ENCODE data around the gene PMM2. TPM values are rescaled to one million over a fixed set of nuclear protein-coding genes. Genes with fewer than 3 reads are reported as not detected.

PMM2 gene
- total RNA-seq, 2 donors from 2014 or later: 61.6 to 105 TPM

DNA sequence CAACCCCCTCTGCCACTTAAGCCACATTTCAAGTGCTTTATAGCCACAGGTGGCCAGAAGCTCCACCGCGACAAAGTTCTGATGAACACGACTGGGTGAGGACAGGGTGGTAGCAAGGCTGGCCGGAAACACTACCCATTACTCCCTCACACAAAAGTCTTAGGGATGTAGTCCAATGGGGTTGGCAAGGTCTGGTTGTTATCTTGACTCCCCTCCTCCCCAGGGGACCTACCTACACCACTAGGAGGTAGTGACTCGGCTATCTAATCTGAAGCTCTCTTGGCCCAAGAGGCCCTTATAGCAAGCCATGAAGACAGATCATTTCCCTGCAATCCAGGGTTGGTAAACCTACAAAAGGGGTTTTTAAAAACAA, 92.9 kb downstream of the PMM2 start:
- no peak for ATAC-seq
- Mint-ChIP-seq H3K27ac (no peak overlapping the region), H3K4me1 (ENCODE audit: low read depth in 2 of 2) (peaks cover 13 to 16% of the 10 kb centered on the region in 2 donors), H3K27me3 (no peaks in the 10 kb centered on the region), H3K36me3 (peaks cover 16% of the 10 kb centered on the region), H3K9me3 (no peaks in the 10 kb centered on the region), H3K4me3 (no peak overlapping the region)
- DNase-seq (ENCODE audit: low spot score): no peak

DNA sequence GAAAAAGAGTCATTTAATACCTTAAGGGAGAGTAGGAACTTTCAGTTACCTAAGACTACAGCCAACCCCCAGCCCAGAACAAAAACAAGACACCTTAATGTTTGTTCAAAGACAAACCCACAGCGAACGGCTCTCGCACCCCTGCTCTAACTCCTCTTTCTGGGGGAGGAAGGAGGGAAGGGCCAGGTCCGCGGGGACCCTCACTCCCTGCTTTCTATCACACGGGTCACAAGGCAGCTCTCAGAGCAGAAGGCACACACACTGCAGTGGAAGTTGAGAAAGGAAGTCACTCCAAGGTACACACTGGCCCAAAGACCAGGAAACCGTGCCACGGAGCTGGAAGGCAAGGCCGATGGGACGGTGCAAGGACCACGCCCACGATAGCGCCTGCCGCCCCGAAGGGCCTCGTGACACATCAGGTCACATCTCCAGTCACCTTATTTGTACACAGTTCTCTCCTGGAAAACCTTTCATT, 94.5 kb downstream of the PMM2 start:
- H3K4me1 Mint-ChIP-seq (ENCODE audit: low read depth in 2 of 2): peaks cover 4 to 9% of the 10 kb centered on the region in 2 donors
- no peaks in the 10 kb centered on the region for H3K9me3 Mint-ChIP-seq
- H3K27me3 Mint-ChIP-seq: no peaks in the 10 kb centered on the region
- DNase-seq (ENCODE audit: low spot score) (no peak), ATAC-seq (no peak)
- H3K36me3 Mint-ChIP-seq: peaks cover 16% of the 10 kb centered on the region
- H3K4me3 Mint-ChIP-seq: no peak overlapping the region
- H3K27ac Mint-ChIP-seq: peak overlapping the region; percentile 22 to 54

DNA sequence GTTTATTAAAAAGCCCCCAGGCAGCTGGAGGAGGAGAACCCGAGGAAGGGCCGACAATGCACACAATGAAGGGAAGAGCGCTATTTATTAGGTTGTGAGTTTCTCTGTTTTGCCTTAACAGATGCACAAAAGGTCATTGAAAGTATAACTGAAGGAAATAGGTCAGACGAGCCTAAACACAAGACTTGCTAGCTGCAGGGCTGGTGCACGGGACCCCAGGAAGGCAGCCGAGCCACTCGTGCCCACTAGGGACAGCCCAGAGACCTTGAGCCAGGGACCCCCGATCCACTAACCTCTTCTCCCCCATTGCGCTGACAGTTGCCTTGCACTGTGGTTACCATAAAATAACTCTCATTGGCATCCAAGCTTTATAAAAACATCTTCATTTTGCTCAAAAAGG, 95.8 kb downstream of the PMM2 start:
- Mint-ChIP-seq H3K27ac (no peak overlapping the region), H3K9me3 (no peaks in the 10 kb centered on the region), H3K27me3 (no peaks in the 10 kb centered on the region), H3K36me3 (peaks cover 17% of the 10 kb centered on the region), H3K4me3 (no peak overlapping the region), H3K4me1 (ENCODE audit: low read depth in 2 of 2) (peaks cover 0 to 6% of the 10 kb centered on the region in 2 donors)
- ATAC-seq (no peak), DNase-seq (ENCODE audit: low spot score) (no peak)

DNA sequence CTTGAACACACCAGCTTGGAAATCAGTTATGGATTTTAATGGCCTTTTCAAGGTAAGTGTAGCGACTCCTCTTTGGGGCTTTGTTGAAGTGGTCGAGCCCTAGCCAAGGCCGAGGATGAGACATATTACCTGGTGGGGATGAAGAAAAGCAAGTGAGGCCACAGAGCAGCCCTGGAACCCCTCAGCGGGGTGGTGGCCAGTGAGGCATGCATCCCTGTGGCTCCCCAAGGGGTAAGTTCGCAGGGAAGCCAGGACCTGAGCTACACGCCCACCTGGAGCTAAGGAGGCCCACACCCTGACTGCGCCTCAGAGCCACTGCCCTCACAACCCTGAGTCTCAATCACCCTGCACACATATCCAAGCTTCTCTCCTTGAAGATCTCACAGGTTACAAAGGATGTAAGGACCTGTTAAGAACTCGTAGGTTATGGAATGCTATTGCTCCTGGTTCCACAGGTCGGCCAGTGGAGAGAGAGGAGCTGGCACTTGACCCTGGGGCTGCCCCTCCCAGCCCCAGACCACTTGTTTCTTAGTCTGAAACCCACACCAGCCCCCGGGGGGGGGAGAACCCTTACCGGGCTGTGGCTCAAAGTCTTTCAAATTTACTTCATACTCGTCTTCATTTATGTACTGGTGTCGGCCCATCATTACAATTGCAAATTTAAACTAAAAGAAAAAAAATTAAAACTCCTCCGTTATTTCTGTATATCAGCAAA, 96.5 kb downstream of the PMM2 start:
- no peak for DNase-seq (ENCODE audit: low spot score)
- Mint-ChIP-seq H3K27me3 (no peaks in the 10 kb centered on the region), H3K9me3 (no peaks in the 10 kb centered on the region), H3K4me1 (ENCODE audit: low read depth in 2 of 2) (peaks cover 0 to 6% of the 10 kb centered on the region in 2 donors), H3K4me3 (no peak overlapping the region), H3K27ac (no peak overlapping the region), H3K36me3 (peaks cover 21% of the 10 kb centered on the region)
- no peak for ATAC-seq

DNA sequence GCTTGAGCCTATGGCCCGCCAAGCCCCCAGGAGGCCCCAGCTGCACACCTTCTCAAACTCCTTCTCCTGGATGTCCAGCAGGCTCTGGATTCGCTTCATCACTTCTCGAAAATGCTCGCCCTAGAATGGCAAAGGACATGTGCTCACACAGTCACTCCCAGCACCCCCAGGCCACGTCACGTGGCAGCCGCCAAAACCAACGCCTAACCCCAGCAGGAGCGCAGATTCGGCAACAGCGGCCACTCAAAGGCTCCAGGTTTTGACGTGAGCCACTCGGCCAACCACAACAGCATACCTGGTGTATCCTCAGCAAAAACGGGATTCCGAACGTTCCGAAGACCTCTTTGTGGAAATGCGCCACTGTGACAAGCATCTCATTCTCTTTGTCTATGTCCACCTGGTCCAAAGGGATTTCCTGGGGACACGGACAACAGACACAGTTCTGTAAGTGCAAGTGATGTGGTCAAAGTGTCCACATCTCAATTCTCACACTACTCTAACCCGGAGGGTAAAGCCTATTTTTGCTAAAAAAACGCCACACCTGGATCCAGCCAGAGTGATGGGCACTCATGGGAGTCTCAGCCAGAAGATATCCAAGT, 97.2 kb downstream of the PMM2 start:
- Mint-ChIP-seq H3K9me3 (no peaks in the 10 kb centered on the region), H3K27me3 (no peaks in the 10 kb centered on the region), H3K4me1 (ENCODE audit: low read depth in 2 of 2) (peaks cover 0 to 6% of the 10 kb centered on the region in 2 donors), H3K4me3 (no peak overlapping the region), H3K36me3 (peaks cover 21% of the 10 kb centered on the region), H3K27ac (no peak overlapping the region)
- ATAC-seq: no peak
- no peak for DNase-seq (ENCODE audit: low spot score)

DNA sequence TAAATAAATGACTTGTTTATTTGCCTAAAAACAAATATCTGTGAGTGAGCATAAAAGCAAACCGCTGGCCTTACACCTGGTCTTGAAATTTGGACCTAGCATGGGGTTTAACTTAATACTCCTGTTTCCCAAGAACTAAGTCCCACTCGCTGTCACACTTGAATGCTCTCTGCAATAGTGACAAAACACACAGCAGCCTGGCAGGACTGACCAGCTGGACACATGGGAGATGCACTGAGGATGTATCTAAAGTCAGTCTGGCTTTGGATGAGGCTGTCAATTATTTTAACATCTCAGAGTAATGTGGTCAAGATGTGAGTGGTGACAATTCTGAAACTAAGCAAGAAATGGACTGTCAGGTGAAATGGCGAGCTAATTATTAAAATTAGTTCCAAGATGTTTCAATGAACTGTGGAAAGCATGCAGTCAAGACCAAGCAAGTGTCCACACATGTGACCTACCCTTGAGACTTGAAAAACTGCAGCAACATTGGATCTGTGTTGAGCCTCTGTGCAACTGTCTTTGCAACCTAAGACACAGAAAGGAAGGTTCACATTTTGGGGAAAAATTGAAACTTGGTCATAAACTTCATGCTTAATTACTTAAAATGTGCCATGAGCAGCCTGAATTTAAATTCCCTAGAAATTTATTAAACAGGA, 101.2 kb downstream of the PMM2 start:
- H3K4me1 Mint-ChIP-seq (ENCODE audit: low read depth in 2 of 2): no peaks in the 10 kb centered on the region
- no peaks in the 10 kb centered on the region for H3K9me3 Mint-ChIP-seq
- no peaks in the 10 kb centered on the region for H3K27me3 Mint-ChIP-seq
- ATAC-seq (no peak), DNase-seq (ENCODE audit: low spot score) (no peak)
- no peak overlapping the region for H3K4me3 Mint-ChIP-seq
- peaks cover 36% of the 10 kb centered on the region for H3K36me3 Mint-ChIP-seq
- H3K27ac Mint-ChIP-seq: no peak overlapping the region

Other genes starting within 250 kb of the PMM2 start
- gene TMEM114, start 207.3 kb upstream of the PMM2 start, total RNA-seq: not detected
- 10 to 100 TPM; 29.8 to 65.9 TPM for gene METTL22, start 176.1 kb upstream of the PMM2 start, total RNA-seq
- 1 to 10 TPM; 8.7 TPM for gene ABAT, start 123.2 kb upstream of the PMM2 start, total RNA-seq
- gene TMEM186, start 200 bp upstream of the PMM2 start, total RNA-seq: 10 to 100 TPM; 11.8 to 12.1 TPM
- 10 to 100 TPM; 66.5 to 70.7 TPM for gene CARHSP1, start 71.2 kb downstream of the PMM2 start, total RNA-seq
- not detected for gene LITAFD, start 84.5 kb downstream of the PMM2 start, total RNA-seq
- 100 to 1,000 TPM; 161 to 180 TPM for gene USP7, start 166.1 kb downstream of the PMM2 start, total RNA-seq